Colonic mucosa (tissue), 4 donors: ENCODE measurements around the gene ZNF576. TPM values are rescaled to one million over a fixed set of nuclear protein-coding genes. Genes with fewer than 3 reads are reported as not detected.

Experiments
- DNase-seq: peaks from one replicate; pipeline ENCODE4 v3.0.0-alpha.2; 2020
- H3K27ac ChIP-seq: fragments of 200-600 bp; one replicate; pipeline ENCODE4 v1.8.0; 2021
- H3K27me3 ChIP-seq: fragments of 200-600 bp; one replicate; pipeline ENCODE4 v1.8.0; 2021
- H3K36me3 ChIP-seq: fragments of 200-600 bp; one replicate; pipeline ENCODE4 v1.8.0; 2021
- H3K4me1 ChIP-seq: fragments of 200-600 bp; one replicate; pipeline ENCODE4 v1.8.0; 2021; ENCODE audit warnings: mild to moderate bottlenecking
- H3K4me3 ChIP-seq: fragments of 200-600 bp; one replicate; pipeline ENCODE4 v1.8.0; 2021
- H3K9ac ChIP-seq, 2 donors: one replicate each; pipeline ENCODE4 v1.7.0; 2013; ENCODE audit warnings: control low read depth in 2 of 2, low read depth in 2 of 2, low read length in 2 of 2
- H3K9me3 ChIP-seq: fragments of 200-600 bp; one replicate; pipeline ENCODE4 v1.8.0; 2021
- CTCF ChIP-seq: fragments of 200-600 bp; IDR thresholded peaks from one replicate; pipeline ENCODE4 v1.8.0; 2022; ENCODE audit warnings: antibody characterized with exemption, mild to moderate bottlenecking
- intact Hi-C: fragments of 100-400 bp; cut with DNase I; formaldehyde crosslinking; loops from one replicate; pipeline ENCODE4 v1.14.1; 2022
- total RNA-seq, 2 donors: library from RNA; stranded (reverse); fragmentation: NEBNext Ultra II Directional in 1 of 2; extraction: Animal tissue kit (Norgen Biotek cat#: 25700) in 1 of 2; gene quantifications; one replicate each; pipeline ENCODE4 v1.2.1, GENCODE V29; 2021
- donor health status: healthy.
- donor health status: DM: no; HTN: no; CAD: no.
- donor health status: DM: no; HTN: no; CAD: no.

Gene ZNF576
- total RNA-seq, 2 donors from 2014 or later: 15.4 to 27.1 TPM

- H3K9me3 ChIP-seq: no peaks in the 10 kb centered on the region
- no peak for TF ChIP-seq CTCF
- intact Hi-C loops: loop anchor here (1.0 kb wide), 1 partner anchor 20 kb away; the partner anchor contains the start of genes IRGQ and ZNF576
- no peak overlapping the region for H3K9ac ChIP-seq
- H3K4me3 ChIP-seq: peak overlapping the region; percentile 80
- H3K27ac ChIP-seq: no peak overlapping the region
- H3K27me3 ChIP-seq: no peaks in the 10 kb centered on the region
- DNase-seq: no peak
- peaks cover 7% of the 10 kb centered on the region for H3K4me1 ChIP-seq
- H3K36me3 ChIP-seq: no peaks in the 10 kb centered on the region
Measured at GRCh38 chr19:43575955-43576878, 20.2 kb upstream of the ZNF576 start.

- no peak overlapping the region for H3K27ac ChIP-seq
- H3K9ac ChIP-seq: no peak overlapping the region
- no peaks in the 10 kb centered on the region for H3K27me3 ChIP-seq
- DNase-seq: no peak
- peaks cover 7% of the 10 kb centered on the region for H3K4me1 ChIP-seq
- intact Hi-C loops: no loop called here
- H3K36me3 ChIP-seq: no peaks in the 10 kb centered on the region
- no peaks in the 10 kb centered on the region for H3K9me3 ChIP-seq
- no peak overlapping the region for H3K4me3 ChIP-seq
- TF ChIP-seq CTCF: no peak
Measured at GRCh38 chr19:43578787-43579186, 17.6 kb upstream of the ZNF576 start.

GRCh38 chr19:43581467-43581866 is 14.9 kb upstream of the ZNF576 start:
- Histone ChIP-seq H3K27ac (no peak overlapping the region), H3K9ac (peak overlapping the region in 1 of 2 donors; percentile 21), H3K9me3 (no peaks in the 10 kb centered on the region), H3K4me1 (no peaks in the 10 kb centered on the region), H3K27me3 (no peaks in the 10 kb centered on the region), H3K36me3 (no peaks in the 10 kb centered on the region), H3K4me3 (peak overlapping the region; percentile 33)
- TF ChIP-seq CTCF: no peak
- intact Hi-C loops: no loop called here
- no peak for DNase-seq

- Histone ChIP-seq H3K4me1 (no peaks in the 10 kb centered on the region), H3K36me3 (no peaks in the 10 kb centered on the region), H3K4me3 (no peak overlapping the region), H3K27ac (no peak overlapping the region), H3K9ac (no peak overlapping the region), H3K27me3 (no peaks in the 10 kb centered on the region), H3K9me3 (no peaks in the 10 kb centered on the region)
- intact Hi-C loops: no loop called here
- TF ChIP-seq CTCF: no peak
- no peak for DNase-seq
Measured at GRCh38 chr19:43582495-43582894, 13.9 kb upstream of the ZNF576 start.

GRCh38 chr19:43584484-43584883 is 11.9 kb upstream of the ZNF576 start:
- DNase-seq: no peak
- intact Hi-C loops: no loop called here
- TF ChIP-seq CTCF: no peak

More at GRCh38 chr19:43584484-43584883, 11.9 kb upstream of the ZNF576 start:
- Histone ChIP-seq H3K9me3 (no peaks in the 10 kb centered on the region), H3K27ac (no peak overlapping the region), H3K4me1 (no peaks in the 10 kb centered on the region), H3K36me3 (no peaks in the 10 kb centered on the region), H3K27me3 (no peaks in the 10 kb centered on the region), H3K4me3 (no peak overlapping the region), H3K9ac (no peak overlapping the region)
